ENCODE measurements around the gene WDR70. TPM values are rescaled to one million over a fixed set of nuclear protein-coding genes. Genes with fewer than 3 reads are reported as not detected.

WDR70 gene
- total RNA-seq, 1 donor from 2014 or later: 23.6 TPM

DNA sequence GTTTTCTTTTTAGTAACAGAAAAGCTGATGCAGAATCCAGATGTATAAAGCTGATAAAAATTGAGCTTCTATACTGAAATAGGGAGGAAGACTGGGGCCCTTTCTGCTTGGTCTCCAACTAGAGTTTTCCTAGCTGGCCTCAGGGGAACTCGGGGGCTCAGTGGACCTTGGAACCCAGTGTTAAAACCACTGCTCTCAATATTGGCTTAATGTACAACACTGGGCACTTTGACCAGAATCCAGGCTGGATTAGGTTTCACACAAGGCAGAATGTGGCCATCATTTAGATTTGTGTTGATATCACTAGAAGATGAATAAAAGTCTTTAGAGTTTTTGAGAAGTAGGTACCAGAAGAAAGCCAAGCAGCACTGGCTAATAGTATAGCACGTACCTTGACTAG is 346.1 kb downstream of the WDR70 start:
- peaks cover 10% of the 10 kb centered on the region for H3K36me3 Mint-ChIP-seq (ENCODE audit: low read depth)
- H3K4me3 Mint-ChIP-seq (ENCODE audit: unreplicated experiment): no peak overlapping the region
- TF ChIP-seq, protein P1, sequence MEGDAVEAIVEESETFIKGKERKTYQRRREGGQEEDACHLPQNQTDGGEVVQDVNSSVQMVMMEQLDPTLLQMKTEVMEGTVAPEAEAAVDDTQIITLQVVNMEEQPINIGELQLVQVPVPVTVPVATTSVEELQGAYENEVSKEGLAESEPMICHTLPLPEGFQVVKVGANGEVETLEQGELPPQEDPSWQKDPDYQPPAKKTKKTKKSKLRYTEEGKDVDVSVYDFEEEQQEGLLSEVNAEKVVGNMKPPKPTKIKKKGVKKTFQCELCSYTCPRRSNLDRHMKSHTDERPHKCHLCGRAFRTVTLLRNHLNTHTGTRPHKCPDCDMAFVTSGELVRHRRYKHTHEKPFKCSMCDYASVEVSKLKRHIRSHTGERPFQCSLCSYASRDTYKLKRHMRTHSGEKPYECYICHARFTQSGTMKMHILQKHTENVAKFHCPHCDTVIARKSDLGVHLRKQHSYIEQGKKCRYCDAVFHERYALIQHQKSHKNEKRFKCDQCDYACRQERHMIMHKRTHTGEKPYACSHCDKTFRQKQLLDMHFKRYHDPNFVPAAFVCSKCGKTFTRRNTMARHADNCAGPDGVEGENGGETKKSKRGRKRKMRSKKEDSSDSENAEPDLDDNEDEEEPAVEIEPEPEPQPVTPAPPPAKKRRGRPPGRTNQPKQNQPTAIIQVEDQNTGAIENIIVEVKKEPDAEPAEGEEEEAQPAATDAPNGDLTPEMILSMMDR (IDR thresholded peaks at IDR 0.05): no peak
- no peaks in the 10 kb centered on the region for H3K27me3 Mint-ChIP-seq (ENCODE audit: low read depth)
- no peak for DNase-seq (ENCODE audit: low spot score)
- no peak overlapping the region for H3K27ac Mint-ChIP-seq (ENCODE audit: unreplicated experiment)
- peaks cover 29% of the 10 kb centered on the region for H3K4me1 Mint-ChIP-seq (ENCODE audit: low read depth)
- no peaks in the 10 kb centered on the region for H3K9me3 Mint-ChIP-seq (ENCODE audit: low read depth)

DNA sequence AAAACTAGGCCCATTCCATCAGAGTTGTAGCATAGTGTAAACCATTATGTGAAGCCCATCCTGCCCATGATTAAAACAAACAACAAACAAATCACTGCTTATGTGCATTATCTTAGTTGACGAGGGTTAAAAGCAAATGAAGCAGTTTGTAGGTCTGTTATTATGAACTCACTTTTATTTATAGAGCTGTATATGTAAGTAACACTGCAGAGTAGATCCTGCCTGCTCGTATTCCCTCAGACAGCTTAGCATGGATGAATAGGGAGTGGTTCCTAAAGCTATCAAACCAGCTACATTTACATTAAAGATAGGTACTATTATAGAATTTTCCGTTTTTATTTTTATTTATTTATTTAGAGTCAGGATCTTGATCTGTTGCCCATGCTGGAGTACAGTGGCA is 348.1 kb downstream of the WDR70 start:
- H3K27ac Mint-ChIP-seq (ENCODE audit: unreplicated experiment): no peak overlapping the region

GRCh38 chr5:37730896-37731455 is 351.9 kb downstream of the WDR70 start:
- TF ChIP-seq, protein P1 (IDR thresholded peaks at IDR 0.05): no peak
- Mint-ChIP-seq H3K4me3 (ENCODE audit: unreplicated experiment) (no peak overlapping the region), H3K27me3 (ENCODE audit: low read depth) (no peaks in the 10 kb centered on the region), H3K9me3 (ENCODE audit: low read depth) (no peaks in the 10 kb centered on the region), H3K4me1 (ENCODE audit: low read depth) (peaks cover 7% of the 10 kb centered on the region), H3K27ac (ENCODE audit: unreplicated experiment) (no peak overlapping the region), H3K36me3 (ENCODE audit: low read depth) (peaks cover 9% of the 10 kb centered on the region)
- DNase-seq (ENCODE audit: low spot score): no peak

More for the DNA sequence above, 348.1 kb downstream of the WDR70 start:
- DNase-seq (ENCODE audit: low spot score): no peak
- Mint-ChIP-seq H3K4me1 (ENCODE audit: low read depth) (peaks cover 18% of the 10 kb centered on the region), H3K36me3 (ENCODE audit: low read depth) (peaks cover 9% of the 10 kb centered on the region), H3K9me3 (ENCODE audit: low read depth) (no peaks in the 10 kb centered on the region), H3K4me3 (ENCODE audit: unreplicated experiment) (no peak overlapping the region), H3K27me3 (ENCODE audit: low read depth) (no peaks in the 10 kb centered on the region)
- TF ChIP-seq, protein P1 (IDR thresholded peaks at IDR 0.05): no peak

GRCh38 chr5:37734114-37734513 is 355.0 kb downstream of the WDR70 start:
- DNase-seq (ENCODE audit: low spot score): no peak
- Mint-ChIP-seq H3K27ac (ENCODE audit: unreplicated experiment) (no peak overlapping the region), H3K9me3 (ENCODE audit: low read depth) (no peaks in the 10 kb centered on the region), H3K4me3 (ENCODE audit: unreplicated experiment) (no peak overlapping the region), H3K27me3 (ENCODE audit: low read depth) (no peaks in the 10 kb centered on the region), H3K4me1 (ENCODE audit: low read depth) (peaks cover 29% of the 10 kb centered on the region), H3K36me3 (ENCODE audit: low read depth) (peaks cover 2% of the 10 kb centered on the region)
- TF ChIP-seq, protein P1 (IDR thresholded peaks at IDR 0.05): no peak

- Mint-ChIP-seq H3K27ac (ENCODE audit: unreplicated experiment) (peak overlapping the region; percentile 42), H3K4me1 (ENCODE audit: low read depth) (peaks cover 46% of the 10 kb centered on the region), H3K27me3 (ENCODE audit: low read depth) (no peaks in the 10 kb centered on the region), H3K4me3 (ENCODE audit: unreplicated experiment) (no peak overlapping the region), H3K36me3 (ENCODE audit: low read depth) (no peaks in the 10 kb centered on the region), H3K9me3 (ENCODE audit: low read depth) (no peaks in the 10 kb centered on the region)
- no peak for DNase-seq (ENCODE audit: low spot score)
- TF ChIP-seq, protein P1 (IDR thresholded peaks at IDR 0.05): no peak
Observed at GRCh38 chr5:37735649-37736347, 356.7 kb downstream of the WDR70 start.
